Right lobe of liver (tissue), 4 donors: Measurements from ENCODE around the gene AKAP11.

ENCODE experiments used
- POLR2A ChIP-seq: fragments of 450-650 bp; IDR thresholded peaks from one replicate; pipeline ENCODE4 v1.6.1; 2017; ENCODE audit warnings: antibody characterized with exemption, mild to moderate bottlenecking
- TF ChIP-seq, protein P1 (sequence below), 4 donors: fragments of 200-600 bp in 3 of 4; fragments of 450-650 bp in 1 of 4; IDR thresholded peaks; one replicate each; pipeline versions ENCODE4 v1.5.1 to v1.8.0; 2016 to 2022; ENCODE audit warnings: antibody characterized with exemption in 4 of 4, mild to moderate bottlenecking in 2 of 4
- donor health status: DM: no; HTN: no; CAD: no.
- donor health status: DM: no; HTN: no; CAD: no.
- donor health status: DM: no; HTN: yes; CAD: no.

DNA sequence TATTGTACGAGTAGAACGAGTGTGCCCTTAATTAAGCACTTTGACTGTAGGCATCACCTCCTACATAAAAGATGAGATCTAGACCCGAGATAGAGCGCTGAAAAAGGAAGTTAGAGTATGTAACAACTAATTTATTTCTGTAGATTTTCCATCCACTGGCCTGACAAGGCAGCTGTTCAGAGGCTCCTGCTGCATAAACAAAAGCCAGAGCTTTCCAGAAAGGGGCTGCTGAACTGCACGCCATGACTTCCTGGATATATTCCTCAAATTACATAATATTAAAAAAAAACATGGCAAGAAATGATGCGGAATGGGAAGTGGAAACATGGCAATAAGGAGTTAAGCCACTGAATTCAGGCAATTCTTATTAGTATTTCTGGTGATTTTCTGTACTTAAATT lies 89.7 kb downstream of the AKAP11 start:
- TF ChIP-seq, protein P1, sequence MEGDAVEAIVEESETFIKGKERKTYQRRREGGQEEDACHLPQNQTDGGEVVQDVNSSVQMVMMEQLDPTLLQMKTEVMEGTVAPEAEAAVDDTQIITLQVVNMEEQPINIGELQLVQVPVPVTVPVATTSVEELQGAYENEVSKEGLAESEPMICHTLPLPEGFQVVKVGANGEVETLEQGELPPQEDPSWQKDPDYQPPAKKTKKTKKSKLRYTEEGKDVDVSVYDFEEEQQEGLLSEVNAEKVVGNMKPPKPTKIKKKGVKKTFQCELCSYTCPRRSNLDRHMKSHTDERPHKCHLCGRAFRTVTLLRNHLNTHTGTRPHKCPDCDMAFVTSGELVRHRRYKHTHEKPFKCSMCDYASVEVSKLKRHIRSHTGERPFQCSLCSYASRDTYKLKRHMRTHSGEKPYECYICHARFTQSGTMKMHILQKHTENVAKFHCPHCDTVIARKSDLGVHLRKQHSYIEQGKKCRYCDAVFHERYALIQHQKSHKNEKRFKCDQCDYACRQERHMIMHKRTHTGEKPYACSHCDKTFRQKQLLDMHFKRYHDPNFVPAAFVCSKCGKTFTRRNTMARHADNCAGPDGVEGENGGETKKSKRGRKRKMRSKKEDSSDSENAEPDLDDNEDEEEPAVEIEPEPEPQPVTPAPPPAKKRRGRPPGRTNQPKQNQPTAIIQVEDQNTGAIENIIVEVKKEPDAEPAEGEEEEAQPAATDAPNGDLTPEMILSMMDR (IDR thresholded peaks at IDR 0.05), result no peak
- TF ChIP-seq POLR2A, result no peak
